Glutamatergic neuron (in vitro differentiated cells): Measurements from ENCODE around the gene RGS6. TPM values are rescaled to one million over a fixed set of nuclear protein-coding genes. Genes with fewer than 3 reads are reported as not detected.

Source experiments
- DNase-seq: peaks from one replicate; pipeline ENCODE4 v3.0.0; 2022
- H3K27ac Mint-ChIP-seq: one replicate; pipeline ENCODE4 v1.8.0; 2020; ENCODE audit warnings: mild to moderate bottlenecking, mixed read lengths, inconsistent platforms; ENCODE audit not compliant: unreplicated experiment
- H3K27me3 Mint-ChIP-seq: one replicate; pipeline ENCODE4 v1.8.0; 2020; ENCODE audit warnings: mild to moderate bottlenecking, moderate library complexity, mixed read lengths, inconsistent platforms; ENCODE audit not compliant: unreplicated experiment
- H3K36me3 Mint-ChIP-seq: one replicate; pipeline ENCODE4 v1.8.0; 2020; ENCODE audit warnings: mild to moderate bottlenecking, mixed read lengths, inconsistent platforms; ENCODE audit not compliant: unreplicated experiment
- H3K4me1 Mint-ChIP-seq: one replicate; pipeline ENCODE4 v1.8.0; 2020; ENCODE audit warnings: mild to moderate bottlenecking, low read depth, mixed read lengths, inconsistent platforms; ENCODE audit not compliant: unreplicated experiment
- H3K4me3 Mint-ChIP-seq: one replicate; pipeline ENCODE4 v1.8.0; 2020; ENCODE audit warnings: mild to moderate bottlenecking, mixed read lengths, inconsistent platforms; ENCODE audit not compliant: unreplicated experiment
- H3K9me3 Mint-ChIP-seq: one replicate; pipeline ENCODE4 v1.8.0; 2020; ENCODE audit warnings: mild to moderate bottlenecking, moderate library complexity, mixed read lengths, inconsistent platforms; ENCODE audit not compliant: unreplicated experiment
- total RNA-seq: library from RNA; stranded (reverse); fragmentation: NEBNext Ultra II Directional; extraction: Animal tissue kit (Norgen Biotek cat#: 25700); gene quantifications from one replicate; pipeline ENCODE4 v1.2.1, GENCODE V29; 2021; ENCODE audit not compliant: unreplicated experiment
- TF ChIP-seq, protein P1 (sequence below): fragments of 200-600 bp; sonication (generic); IDR thresholded peaks from one replicate; pipeline ENCODE4 v1.5.0; 2021; ENCODE audit not compliant: partially characterized antibody, unreplicated experiment

The RGS6 gene
- total RNA-seq, 1 donor from 2014 or later = 1.2 TPM

DNA sequence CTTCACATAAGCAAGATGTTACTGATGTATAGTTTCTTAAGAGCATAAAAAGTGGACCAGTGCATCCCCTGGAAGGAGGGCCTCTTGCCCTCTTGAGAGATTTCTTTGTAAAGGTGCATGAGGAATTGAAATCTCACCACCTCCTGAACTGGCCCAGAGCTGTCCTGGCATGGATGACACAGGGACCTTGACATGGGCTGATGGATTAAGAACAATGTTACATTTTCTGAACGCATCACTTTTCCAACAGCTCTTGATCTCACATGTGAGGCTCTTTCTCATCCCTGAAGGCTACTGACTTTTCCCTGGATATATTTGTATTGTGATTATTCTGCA lies 360.4 kb downstream of the RGS6 start:
- TF ChIP-seq, protein P1, sequence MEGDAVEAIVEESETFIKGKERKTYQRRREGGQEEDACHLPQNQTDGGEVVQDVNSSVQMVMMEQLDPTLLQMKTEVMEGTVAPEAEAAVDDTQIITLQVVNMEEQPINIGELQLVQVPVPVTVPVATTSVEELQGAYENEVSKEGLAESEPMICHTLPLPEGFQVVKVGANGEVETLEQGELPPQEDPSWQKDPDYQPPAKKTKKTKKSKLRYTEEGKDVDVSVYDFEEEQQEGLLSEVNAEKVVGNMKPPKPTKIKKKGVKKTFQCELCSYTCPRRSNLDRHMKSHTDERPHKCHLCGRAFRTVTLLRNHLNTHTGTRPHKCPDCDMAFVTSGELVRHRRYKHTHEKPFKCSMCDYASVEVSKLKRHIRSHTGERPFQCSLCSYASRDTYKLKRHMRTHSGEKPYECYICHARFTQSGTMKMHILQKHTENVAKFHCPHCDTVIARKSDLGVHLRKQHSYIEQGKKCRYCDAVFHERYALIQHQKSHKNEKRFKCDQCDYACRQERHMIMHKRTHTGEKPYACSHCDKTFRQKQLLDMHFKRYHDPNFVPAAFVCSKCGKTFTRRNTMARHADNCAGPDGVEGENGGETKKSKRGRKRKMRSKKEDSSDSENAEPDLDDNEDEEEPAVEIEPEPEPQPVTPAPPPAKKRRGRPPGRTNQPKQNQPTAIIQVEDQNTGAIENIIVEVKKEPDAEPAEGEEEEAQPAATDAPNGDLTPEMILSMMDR = peak; percentile 19
- no peak overlapping the region for H3K4me3 Mint-ChIP-seq
- peaks cover 3% of the 10 kb centered on the region for H3K27me3 Mint-ChIP-seq

DNA sequence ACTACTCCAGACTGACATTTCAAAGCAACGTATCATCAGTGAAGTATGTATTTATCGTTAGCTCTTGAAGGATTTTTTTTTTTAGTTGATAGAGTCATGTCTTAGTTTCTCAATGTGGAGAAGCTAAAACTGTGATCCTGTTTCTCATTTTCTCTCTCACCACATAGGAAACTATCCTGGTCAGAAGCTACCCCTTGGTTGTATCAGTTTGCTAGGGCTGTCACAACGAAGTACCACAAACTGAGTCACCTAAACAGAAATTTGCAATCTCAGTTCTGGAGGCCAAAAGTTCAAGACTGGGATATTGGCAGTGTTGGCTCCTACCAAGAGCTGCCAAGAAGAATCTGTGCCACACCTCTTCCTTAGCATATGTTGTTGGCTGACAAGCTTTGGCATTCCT lies 369.1 kb downstream of the RGS6 start:
- TF ChIP-seq, protein P1 = no peak
- H3K9me3 Mint-ChIP-seq = peaks cover 5% of the 10 kb centered on the region
- no peaks in the 10 kb centered on the region for H3K4me1 Mint-ChIP-seq
- H3K27me3 Mint-ChIP-seq = peaks cover 4% of the 10 kb centered on the region
- DNase-seq = no peak
- H3K36me3 Mint-ChIP-seq = peaks cover 8% of the 10 kb centered on the region
- H3K4me3 Mint-ChIP-seq = no peak overlapping the region
- H3K27ac Mint-ChIP-seq = no peak overlapping the region

More for the DNA sequence above, 360.4 kb downstream of the RGS6 start:
- no peaks in the 10 kb centered on the region for H3K36me3 Mint-ChIP-seq
- no peak overlapping the region for H3K27ac Mint-ChIP-seq
- H3K9me3 Mint-ChIP-seq = no peaks in the 10 kb centered on the region
- no peaks in the 10 kb centered on the region for H3K4me1 Mint-ChIP-seq
- DNase-seq = no peak

GRCh38 chr14:72303930-72304329 lies 371.7 kb downstream of the RGS6 start:
- Mint-ChIP-seq H3K36me3 (peaks cover 8% of the 10 kb centered on the region), H3K9me3 (peaks cover 5% of the 10 kb centered on the region), H3K27me3 (peaks cover 4% of the 10 kb centered on the region), H3K4me1 (no peaks in the 10 kb centered on the region), H3K27ac (no peak overlapping the region), H3K4me3 (no peak overlapping the region)
- TF ChIP-seq, protein P1 = no peak
- DNase-seq = no peak

GRCh38 chr14:72305561-72305960 lies 373.3 kb downstream of the RGS6 start:
- Mint-ChIP-seq H3K9me3 (peaks cover 5% of the 10 kb centered on the region), H3K4me1 (no peaks in the 10 kb centered on the region), H3K36me3 (peaks cover 8% of the 10 kb centered on the region), H3K27ac (no peak overlapping the region), H3K4me3 (no peak overlapping the region), H3K27me3 (peaks cover 4% of the 10 kb centered on the region)
- DNase-seq = no peak
- TF ChIP-seq, protein P1 = no peak

GRCh38 chr14:72308967-72309485 lies 376.8 kb downstream of the RGS6 start:
- no peaks in the 10 kb centered on the region for H3K4me1 Mint-ChIP-seq
- no peak for DNase-seq
- H3K9me3 Mint-ChIP-seq = peaks cover 3% of the 10 kb centered on the region
- no peaks in the 10 kb centered on the region for H3K36me3 Mint-ChIP-seq
- H3K27ac Mint-ChIP-seq = no peak overlapping the region
- no peak overlapping the region for H3K4me3 Mint-ChIP-seq
- TF ChIP-seq, protein P1 = no peak
- H3K27me3 Mint-ChIP-seq = peaks cover 2% of the 10 kb centered on the region
